Esophagus squamous epithelium (tissue), 5 donors: ENCODE results near the gene VPREB3. TPM values are rescaled to one million over a fixed set of nuclear protein-coding genes. Genes with fewer than 3 reads are reported as not detected.

Experiments
- DNase-seq: peaks from one replicate; lab custom pipeline; 2025; lab: John Stamatoyannopoulos, UW
- H3K27ac ChIP-seq, 4 donors: fragments of 200-600 bp; sonication (generic); one replicate each; pipeline ENCODE4 v1.5.1; 2016 to 2019; ENCODE audit warnings: mild to moderate bottlenecking in 1 of 4
- H3K27me3 ChIP-seq, 4 donors: fragments of 200-600 bp; sonication (generic); 1 replicate in 3 of 4; 2 replicates in 1 of 4; pipeline versions ENCODE4 v1.5.1 to v1.6.0; 2017 to 2021; ENCODE audit warnings: antibody characterized with exemption in 1 of 4
- H3K36me3 ChIP-seq, 3 donors: fragments of 200-600 bp; sonication (generic); one replicate each; pipeline ENCODE4 v1.5.1; 2016 to 2019
- H3K4me1 ChIP-seq, 3 donors: fragments of 200-600 bp; sonication (generic); one replicate each; pipeline ENCODE4 v1.5.1; 2017 to 2019
- H3K4me3 ChIP-seq, 4 donors: fragments of 200-600 bp; sonication (generic); 1 replicate in 3 of 4; 2 replicates in 1 of 4; pipeline ENCODE4 v1.5.1; 2016 to 2019; ENCODE audit warnings: mild to moderate bottlenecking in 2 of 4, moderate library complexity in 1 of 4
- H3K9me3 ChIP-seq, 3 donors: fragments of 200-600 bp; sonication (generic); one replicate each; pipeline ENCODE4 v1.5.1; 2016 to 2019
- CTCF ChIP-seq, 6 experiments: fragments of 450-650 bp in 4 of 6; fragments of 200-600 bp in 2 of 6; sonication (generic) in 2 of 6; IDR thresholded peaks; one replicate each; pipeline ENCODE4 v1.5.1; 2016 to 2019; ENCODE audit warnings: antibody characterized with exemption in 6 of 6, mild to moderate bottlenecking in 4 of 6, moderate library complexity in 4 of 6
- POLR2A ChIP-seq, 4 donors: fragments of 450-650 bp; IDR thresholded peaks; one replicate each; pipeline ENCODE4 v1.6.1; 2017; ENCODE audit warnings: antibody characterized with exemption in 4 of 4, mild to moderate bottlenecking in 4 of 4, moderate library complexity in 3 of 4
- WGBS, 2 donors: methylation state at CpG; one replicate each; pipeline ENCODE4 v1.1.5; 2018; 5-methylcytosine and 5-hydroxymethylcytosine counted together
- intact Hi-C: fragments of 100-400 bp; cut with DNase I; formaldehyde crosslinking; loops from one replicate; pipeline ENCODE4 v1.15.0; 2022
- total RNA-seq, 4 donors: library from RNA; depleted of rRNA; stranded (reverse); fragments of >200 nt; gene quantifications; one replicate each; pipeline ENCODE4 v1.1.0, GENCODE V29; 2016
- donor health status: DM: yes; HTN: yes; CAD: no.

Gene VPREB3
- total RNA-seq, 4 donors from 2014 or later, result not detected

GRCh38 chr22:23786752-23787599, 32.8 kb upstream of the VPREB3 start, which contains the start of gene SMARCB1:
Gene SMARCB1, plus strand, starts transcription at chr22:23786966. Its CDS starts 204 bp downstream, at chr22:23787170.
- Histone ChIP-seq H3K36me3 (peaks cover 0 to 17% (median 0%) of the 10 kb centered on the region in 3 donors), H3K27me3 (no peaks in the 10 kb centered on the region), H3K27ac (peak within 1 kb of the TSS; percentile 98 to 100 (median 98)), H3K9me3 (no peaks in the 10 kb centered on the region), H3K4me3 (peak within 1 kb of the TSS; percentile 75 to 96 (median 84)), H3K4me1 (peaks cover 12 to 67% (median 28%) of the 10 kb centered on the region in 3 donors)
- 0% methylated on average over 1 of the region's 97 CpGs; no CpG with 5 or more reads in 1 of the 2 donors for WGBS, 2 donors
- DNase-seq, result peak; percentile 51
- TF ChIP-seq POLR2A (IDR thresholded peaks at IDR 0.05) (peak in 2 of 4 donors; percentile 70 to 86), CTCF (IDR thresholded peaks at IDR 0.05) (peak in 2 of 6 experiments; percentile 4 to 5)
- intact Hi-C loops, result no loop called here

- Histone ChIP-seq H3K4me1 (peaks cover 15 to 67% (median 33%) of the 10 kb centered on the region in 3 donors), H3K4me3 (peak overlapping the region; percentile 75 to 96 (median 84))
These were observed 32.1 kb upstream of the VPREB3 start for GRCh38 chr22:23786261-23786710.

GRCh38 chr22:23784215-23784732, 30.0 kb upstream of the VPREB3 start:
- 61 to 62% methylated on average over 7 to 8 of the region's 8 CpGs for WGBS, 2 donors
- H3K36me3 ChIP-seq, result no peaks in the 10 kb centered on the region
- intact Hi-C loops, result no loop called here
- TF ChIP-seq CTCF (IDR thresholded peaks at IDR 0.05), result no peak
- TF ChIP-seq POLR2A (IDR thresholded peaks at IDR 0.05), result no peak
- no peak overlapping the region for H3K4me3 ChIP-seq
- H3K9me3 ChIP-seq, result no peaks in the 10 kb centered on the region
- H3K27ac ChIP-seq, result no peak overlapping the region
- DNase-seq, result no peak
- H3K27me3 ChIP-seq, result no peaks in the 10 kb centered on the region
- peaks cover 15 to 53% (median 35%) of the 10 kb centered on the region in 3 donors for H3K4me1 ChIP-seq

More at GRCh38 chr22:23786261-23786710, 32.1 kb upstream of the VPREB3 start:
- H3K27ac ChIP-seq, result peak overlapping the region; percentile 98 to 100 (median 98)
- 28 to 36% methylated on average over 4 to 9 of the region's 9 CpGs for WGBS, 2 donors
- H3K27me3 ChIP-seq, result no peaks in the 10 kb centered on the region
- H3K9me3 ChIP-seq, result no peaks in the 10 kb centered on the region
- H3K36me3 ChIP-seq, result peaks cover 0 to 10% (median 0%) of the 10 kb centered on the region in 3 donors
- intact Hi-C loops, result no loop called here
- DNase-seq, result no peak
- no peak for TF ChIP-seq POLR2A (IDR thresholded peaks at IDR 0.05)
- TF ChIP-seq CTCF (IDR thresholded peaks at IDR 0.05), result no peak

GRCh38 chr22:23783265-23784150, 29.3 kb upstream of the VPREB3 start:
- Histone ChIP-seq H3K9me3 (no peaks in the 10 kb centered on the region), H3K4me1 (peaks cover 15 to 45% (median 27%) of the 10 kb centered on the region in 3 donors), H3K27me3 (no peaks in the 10 kb centered on the region), H3K4me3 (no peak overlapping the region), H3K27ac (no peak overlapping the region), H3K36me3 (no peaks in the 10 kb centered on the region)
- 88 to 94% methylated on average over 3 of the region's 15 CpGs for WGBS, 2 donors
- TF ChIP-seq POLR2A (IDR thresholded peaks at IDR 0.05), result no peak
- intact Hi-C loops, result no loop called here
- DNase-seq, result no peak

GRCh38 chr22:23782703-23783102, 28.5 kb upstream of the VPREB3 start:
- TF ChIP-seq CTCF (IDR thresholded peaks at IDR 0.05) (no peak), POLR2A (IDR thresholded peaks at IDR 0.05) (no peak)
- Histone ChIP-seq H3K4me1 (peaks cover 11 to 39% (median 19%) of the 10 kb centered on the region in 3 donors), H3K4me3 (no peak overlapping the region), H3K27ac (no peak overlapping the region), H3K9me3 (no peaks in the 10 kb centered on the region), H3K27me3 (no peaks in the 10 kb centered on the region), H3K36me3 (no peaks in the 10 kb centered on the region)
- intact Hi-C loops, result no loop called here
- DNase-seq, result no peak
- 100% methylated on average over 1 of the region's 1 CpG; no CpG with 5 or more reads in 1 of the 2 donors for WGBS, 2 donors
